Karpas-422 (cell line): ENCODE measurements around the gene PHRF1. TPM values are rescaled to one million over a fixed set of nuclear protein-coding genes. Genes with fewer than 3 reads are reported as not detected.

Source experiments
- DNase-seq: peaks from one replicate; pipeline ENCODE4 v3.0.0-alpha.2; 2015
- H2AFZ ChIP-seq: fragments of 200-600 bp; sonication (generic); 2 replicates; pipeline ENCODE4 v1.6.1; 2014; ENCODE audit warnings: antibody characterized with exemption, low read length, mixed read lengths
- H3K27ac ChIP-seq: fragments of 200-600 bp; sonication (generic); 2 replicates; pipeline ENCODE4 v1.5.1; 2014; ENCODE audit warnings: mild to moderate bottlenecking, low read length, moderate library complexity
- H3K27me3 ChIP-seq: fragments of 200-600 bp; sonication (generic); 2 replicates; pipeline ENCODE4 v1.6.1; 2014; ENCODE audit warnings: low read length, mixed read lengths
- H3K36me3 ChIP-seq: fragments of 200-600 bp; sonication (generic); 2 replicates; pipeline ENCODE4 v1.6.1; 2014; ENCODE audit warnings: low read length, mixed read lengths; ENCODE audit not compliant: insufficient read depth
- H3K4me1 ChIP-seq: fragments of 200-600 bp; sonication (generic); 2 replicates; pipeline ENCODE4 v1.6.1; 2014; ENCODE audit warnings: mild to moderate bottlenecking, low read length, mixed read lengths
- H3K4me2 ChIP-seq: fragments of 200-600 bp; sonication (generic); 2 replicates; pipeline ENCODE4 v1.6.1; 2014; ENCODE audit warnings: low read length, low read depth, mild to moderate bottlenecking; ENCODE audit not compliant: poor library complexity, severe bottlenecking
- H3K4me3 ChIP-seq: fragments of 200-600 bp; sonication (generic); 2 replicates; pipeline ENCODE4 v1.5.1; 2014; ENCODE audit warnings: mild to moderate bottlenecking, antibody characterized with exemption, low read length, mixed read lengths
- H3K79me2 ChIP-seq: fragments of 200-600 bp; sonication (generic); 2 replicates; pipeline ENCODE4 v1.6.1; 2014; ENCODE audit warnings: mild to moderate bottlenecking, low read length, mixed read lengths
- H3K9ac ChIP-seq: fragments of 200-600 bp; sonication (generic); 2 replicates; pipeline ENCODE4 v1.6.0; 2014; ENCODE audit warnings: low read length
- H3K9me2 ChIP-seq: fragments of 200-600 bp; sonication (generic), shearing (Covaris generic); replicated peaks from 2 replicates; pipeline ENCODE4 v1.6.0; 2014; ENCODE audit warnings: mild to moderate bottlenecking, low read length, moderate library complexity; ENCODE audit not compliant: insufficient read depth
- H3K9me3 ChIP-seq: fragments of 300-700, 200-600 bp; sonication (generic); 2 replicates; pipeline ENCODE4 v1.6.1; 2014; ENCODE audit warnings: low read length, mixed read lengths
- H4K20me1 ChIP-seq: fragments of 200-600 bp; sonication (generic); 2 replicates; pipeline ENCODE4 v1.6.1; 2014; ENCODE audit warnings: mild to moderate bottlenecking, antibody characterized with exemption, low read length, low read depth; ENCODE audit not compliant: insufficient read depth
- total RNA-seq: library from RNA; depleted of rRNA; stranded (reverse); fragments of >200 nt; shearing (Covaris generic); gene quantifications from 2 replicates; pipeline ENCODE4 v1.2.3, GENCODE V29; 2014; ENCODE audit warnings: low replicate concordance

Gene PHRF1
- total RNA-seq, 1 experiment from 2014 or later = 8.7 TPM

DNA sequence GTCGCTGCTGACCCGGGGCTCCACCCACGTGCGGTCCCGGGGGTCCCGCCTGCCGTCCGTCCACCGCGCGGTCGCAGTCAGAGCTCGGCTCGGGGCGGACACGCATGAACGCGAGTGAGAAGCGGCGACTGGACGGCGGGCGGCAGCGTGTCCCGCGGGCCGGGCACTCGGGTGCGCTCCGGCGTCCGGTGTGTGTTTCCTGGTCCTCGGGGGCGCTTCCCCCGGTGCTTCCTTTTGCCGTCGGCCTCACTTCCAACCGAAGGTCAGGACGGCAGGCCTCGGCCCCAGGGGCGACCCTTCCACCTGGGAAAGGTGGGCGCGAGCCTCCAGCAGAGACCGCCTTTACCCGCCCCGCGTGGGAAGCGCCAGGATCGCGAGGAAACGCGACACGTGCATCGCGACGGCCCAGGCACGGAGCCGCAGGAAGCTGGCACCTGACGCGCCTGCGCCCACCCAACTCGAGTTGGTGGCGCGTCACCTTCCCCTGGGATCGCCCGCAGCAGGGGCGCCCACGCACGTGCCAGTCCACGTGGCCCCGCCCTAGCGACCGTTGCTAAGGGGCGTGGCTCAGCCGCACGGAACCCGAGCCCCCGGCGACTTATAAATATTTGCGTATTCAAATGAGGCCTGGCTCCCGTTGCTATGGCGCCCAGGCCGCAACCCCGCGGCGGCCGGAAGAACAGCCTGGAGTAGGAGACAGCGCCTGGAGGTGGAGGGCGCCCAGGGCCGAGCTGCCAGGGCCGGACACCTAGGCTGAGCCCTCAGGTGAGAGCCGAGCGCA is 39.2 kb upstream of the PHRF1 start, which contains the start of gene LRRC56:
Gene LRRC56 (plus strand): TSS at position 687 of the 781 bp plus-strand sequence. CDS start 3,158 bp downstream, outside the sequence.
- peak within 1 kb of the TSS; percentile 78 for H3K27ac ChIP-seq
- H3K27me3 ChIP-seq = no peaks in the 10 kb centered on the region
- no peaks in the 10 kb centered on the region; the same call in 1 of the 2 replicates for H3K36me3 ChIP-seq
- peak; percentile 99 for DNase-seq
- no peaks in the 10 kb centered on the region for H3K9me2 ChIP-seq
- peak within 1 kb of the TSS; percentile 82 for H3K9ac ChIP-seq
- peak within 1 kb of the TSS; percentile 77 for H3K4me3 ChIP-seq
- H3K4me2 ChIP-seq = peak within 1 kb of the TSS; percentile 94
- H4K20me1 ChIP-seq = peaks cover 15% of the 10 kb centered on the region
- H3K9me3 ChIP-seq = no peaks in the 10 kb centered on the region
- peaks cover 7% of the 10 kb centered on the region; the same call in 1 of the 2 replicates for H3K79me2 ChIP-seq
- peaks cover 31% of the 10 kb centered on the region for H3K4me1 ChIP-seq
- H2AFZ ChIP-seq = peak within 1 kb of the TSS; percentile 78; the same call in 1 of the 2 replicates

DNA sequence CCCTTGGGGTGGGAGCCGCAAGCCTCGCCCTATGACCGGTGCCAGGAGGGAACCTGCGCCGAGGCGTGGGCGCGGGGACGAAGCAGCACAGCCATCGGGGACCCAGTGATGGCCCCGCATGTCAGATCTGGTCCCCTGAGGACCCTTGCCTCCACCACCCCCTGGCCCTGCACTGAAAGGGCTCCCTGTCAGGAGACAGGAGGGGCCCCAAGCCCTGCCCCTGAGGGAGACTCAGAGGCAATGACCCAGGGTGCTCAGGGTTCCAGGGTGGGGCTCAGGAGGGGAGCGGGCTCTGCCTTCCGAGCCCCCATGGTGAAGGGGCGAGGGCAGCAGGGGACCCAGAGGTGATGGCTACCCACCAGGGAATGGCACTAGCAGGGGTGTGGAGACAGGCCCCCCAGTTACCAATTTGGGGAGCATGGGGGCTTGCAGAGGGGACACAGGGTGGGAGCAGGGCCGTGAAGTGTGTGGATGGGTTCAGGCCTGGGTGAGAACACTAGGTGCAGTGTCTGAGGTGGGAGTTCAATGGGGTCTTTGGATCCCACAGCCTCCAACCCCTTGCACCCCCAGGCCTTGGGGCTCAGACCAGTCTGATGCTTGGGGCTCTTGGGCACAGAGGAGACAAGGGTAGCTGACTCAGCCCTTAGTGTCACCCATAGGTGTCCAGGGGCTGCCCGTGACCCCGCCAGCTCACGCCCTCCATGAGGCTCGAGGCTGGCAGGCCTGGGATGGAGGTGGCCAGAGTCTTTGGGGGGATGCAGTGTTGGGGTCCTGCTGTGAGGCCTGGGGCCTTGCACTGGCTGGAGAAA is 38.4 kb upstream of the PHRF1 start:
- H3K9me3 ChIP-seq = no peaks in the 10 kb centered on the region
- peaks cover 31% of the 10 kb centered on the region for H3K4me1 ChIP-seq
- no peaks in the 10 kb centered on the region; the same call in 1 of the 2 replicates for H3K36me3 ChIP-seq
- H3K4me2 ChIP-seq = peak overlapping the region; percentile 94
- H3K4me3 ChIP-seq = peak overlapping the region; percentile 77
- peak; percentile 45 for DNase-seq
- peaks cover 15% of the 10 kb centered on the region for H4K20me1 ChIP-seq
- no peaks in the 10 kb centered on the region for H3K27me3 ChIP-seq
- peak overlapping the region; percentile 74 for H3K9ac ChIP-seq
- H3K27ac ChIP-seq = 0 out of 2 replicates have a peak overlapping the region, but pooled peaks have one; percentile 3
- H3K79me2 ChIP-seq = peaks cover 7% of the 10 kb centered on the region; the same call in 1 of the 2 replicates
- peak overlapping the region; percentile 78; the same call in 1 of the 2 replicates for H2AFZ ChIP-seq
- no peaks in the 10 kb centered on the region for H3K9me2 ChIP-seq

DNA sequence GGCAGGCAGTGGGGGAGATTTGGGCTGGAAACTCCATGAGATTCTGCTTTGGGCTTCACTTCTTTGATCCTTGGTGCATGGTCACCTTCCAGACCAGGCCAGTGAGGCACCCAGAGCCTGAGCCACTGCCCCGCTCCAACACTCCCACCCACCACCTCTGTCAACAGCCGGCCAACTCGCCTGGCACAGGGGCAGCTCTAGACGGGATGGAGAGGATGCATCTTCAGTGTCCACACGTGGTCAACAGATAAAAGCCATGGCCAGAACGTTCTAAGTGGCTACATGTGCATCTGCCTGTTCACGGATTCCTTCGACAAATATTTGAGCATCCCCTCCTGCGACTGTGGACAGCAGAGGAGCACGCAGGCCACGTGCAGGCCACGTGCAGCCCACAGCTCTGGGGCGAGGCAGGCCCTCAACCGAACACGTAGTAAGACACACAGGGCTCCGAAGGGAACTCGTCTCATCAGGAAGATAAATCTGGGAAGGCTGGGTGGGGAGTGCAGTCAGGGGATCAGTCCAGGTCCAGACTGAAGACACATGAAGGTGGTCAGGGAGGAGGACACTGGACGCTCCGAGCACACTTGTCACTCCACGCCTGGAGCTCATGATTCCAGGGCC is 37.7 kb upstream of the PHRF1 start:
- peak overlapping the region; percentile 94 for H3K4me2 ChIP-seq
- H3K79me2 ChIP-seq = peaks cover 7% of the 10 kb centered on the region; the same call in 1 of the 2 replicates
- peak overlapping the region; percentile 74; the same call in 1 of the 2 replicates for H3K9ac ChIP-seq
- no peaks in the 10 kb centered on the region for H3K36me3 ChIP-seq
- no peaks in the 10 kb centered on the region for H3K27me3 ChIP-seq
- no peak for DNase-seq
- no peaks in the 10 kb centered on the region for H3K9me2 ChIP-seq
- peaks cover 12% of the 10 kb centered on the region for H4K20me1 ChIP-seq
- peak overlapping the region; percentile 77; the same call in 1 of the 2 replicates for H3K4me3 ChIP-seq
- H3K27ac ChIP-seq = no peak overlapping the region
- H3K4me1 ChIP-seq = peaks cover 31% of the 10 kb centered on the region
- H3K9me3 ChIP-seq = no peaks in the 10 kb centered on the region
- no peak overlapping the region for H2AFZ ChIP-seq

DNA sequence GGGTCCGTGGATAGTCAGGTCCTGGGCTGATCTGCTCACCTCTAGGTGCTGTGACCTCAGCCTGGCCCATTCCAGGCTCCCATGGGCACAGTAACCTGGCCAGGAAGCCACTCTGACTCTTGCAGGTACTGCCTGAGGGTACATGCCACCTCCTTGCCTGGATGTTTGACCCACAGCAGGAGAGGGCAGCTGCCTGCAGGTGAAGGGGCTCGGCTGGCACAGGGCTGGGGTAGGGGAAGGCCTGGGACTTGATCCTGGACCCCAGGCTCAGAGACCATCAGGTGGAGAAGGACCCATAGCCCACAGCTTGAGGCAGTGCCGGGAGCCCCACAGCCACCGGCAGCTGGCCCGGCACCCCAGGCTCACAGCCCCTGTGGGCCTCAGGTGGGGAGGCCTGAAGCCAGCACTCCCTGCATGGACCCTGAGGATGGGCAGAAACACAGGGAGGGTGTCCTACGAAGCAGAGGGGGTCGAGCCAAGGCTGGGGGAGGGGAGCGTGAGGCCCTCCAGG is 36.2 kb upstream of the PHRF1 start:
- H3K4me3 ChIP-seq = no peak overlapping the region
- H4K20me1 ChIP-seq = no peaks in the 10 kb centered on the region
- H3K79me2 ChIP-seq = no peaks in the 10 kb centered on the region
- H2AFZ ChIP-seq = no peak overlapping the region
- H3K9ac ChIP-seq = no peak overlapping the region
- peaks cover 23% of the 10 kb centered on the region for H3K4me1 ChIP-seq
- DNase-seq = no peak
- H3K9me3 ChIP-seq = no peaks in the 10 kb centered on the region
- H3K27ac ChIP-seq = no peak overlapping the region
- H3K9me2 ChIP-seq = no peaks in the 10 kb centered on the region
- no peaks in the 10 kb centered on the region for H3K27me3 ChIP-seq
- no peak overlapping the region for H3K4me2 ChIP-seq
- H3K36me3 ChIP-seq = no peaks in the 10 kb centered on the region

DNA sequence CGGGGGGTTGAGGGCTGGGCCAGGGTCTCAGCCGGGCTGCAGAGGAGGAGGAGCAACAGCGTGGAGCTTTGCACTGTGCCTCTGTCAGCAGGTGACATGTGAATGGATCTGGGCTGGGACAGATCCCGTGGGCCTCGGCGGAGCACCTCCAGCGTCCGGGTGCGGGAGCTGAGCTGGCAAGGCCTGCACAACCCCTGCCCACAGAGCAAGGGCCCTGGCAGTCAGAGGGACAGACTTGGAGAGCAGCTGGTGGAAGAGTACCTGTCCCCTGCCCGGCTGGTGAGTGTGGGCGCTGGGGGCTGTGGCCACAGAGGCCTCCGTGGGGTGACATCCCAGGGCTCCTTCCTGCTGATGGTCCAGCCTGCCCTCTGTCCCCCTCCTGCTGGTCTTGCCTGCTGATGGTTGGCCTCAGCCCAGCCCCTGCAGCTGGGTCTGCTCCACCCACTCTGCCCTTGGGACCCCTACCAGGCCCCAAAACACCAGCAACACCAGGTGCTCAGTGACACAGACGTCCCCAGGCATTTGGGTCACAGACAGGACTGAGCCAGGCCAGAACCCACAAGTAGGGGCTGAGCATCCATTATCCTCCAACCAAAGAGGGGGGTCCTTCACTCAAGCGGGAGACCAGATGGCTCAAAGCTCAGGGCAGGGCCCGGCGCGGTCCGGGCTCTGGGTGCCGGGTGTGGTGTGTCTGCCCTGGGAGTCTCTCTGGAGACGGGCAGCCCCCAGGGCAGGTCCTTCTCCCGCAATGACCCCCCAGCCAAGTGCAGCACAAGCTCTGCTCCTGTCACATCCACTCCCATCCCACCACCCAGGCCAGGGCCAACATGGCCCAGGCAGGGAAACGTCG is 35.5 kb upstream of the PHRF1 start:
- no peaks in the 10 kb centered on the region for H3K79me2 ChIP-seq
- H3K9me3 ChIP-seq = no peaks in the 10 kb centered on the region
- DNase-seq = no peak
- H3K27ac ChIP-seq = no peak overlapping the region
- no peak overlapping the region for H3K4me3 ChIP-seq
- H3K4me2 ChIP-seq = no peak overlapping the region
- no peaks in the 10 kb centered on the region for H3K9me2 ChIP-seq
- peaks cover 23% of the 10 kb centered on the region for H3K4me1 ChIP-seq
- H3K9ac ChIP-seq = no peak overlapping the region
- no peaks in the 10 kb centered on the region for H4K20me1 ChIP-seq
- H3K36me3 ChIP-seq = no peaks in the 10 kb centered on the region
- no peaks in the 10 kb centered on the region for H3K27me3 ChIP-seq
- H2AFZ ChIP-seq = no peak overlapping the region

DNA sequence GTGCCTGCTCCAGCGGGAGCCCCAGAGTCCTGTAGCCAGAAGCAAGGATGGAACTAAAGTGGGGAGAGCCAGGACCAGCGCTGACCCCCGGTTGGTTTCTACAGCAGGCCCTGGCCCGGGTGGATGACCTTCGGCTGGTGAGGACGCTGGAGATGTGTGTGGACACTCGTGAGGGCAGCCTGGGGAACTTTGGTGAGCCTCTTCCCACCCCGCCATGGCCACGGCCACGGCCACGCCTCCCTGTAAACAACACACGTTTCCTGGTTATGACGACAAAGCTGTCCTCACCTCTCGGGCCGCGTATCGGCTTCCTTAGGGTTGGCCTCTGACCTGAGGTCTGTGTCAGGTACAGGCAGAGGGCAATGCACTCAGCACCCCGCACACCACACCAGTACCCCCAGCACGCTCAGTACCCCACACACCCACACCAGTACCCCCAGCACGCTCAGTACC is 34.8 kb upstream of the PHRF1 start:
- Histone ChIP-seq H3K79me2 (no peaks in the 10 kb centered on the region), H3K27me3 (no peaks in the 10 kb centered on the region), H3K27ac (no peak overlapping the region), H2AFZ (no peak overlapping the region), H3K9me3 (no peaks in the 10 kb centered on the region), H3K4me2 (no peak overlapping the region), H3K4me3 (no peak overlapping the region), H3K9me2 (no peaks in the 10 kb centered on the region), H3K9ac (no peak overlapping the region), H3K36me3 (no peaks in the 10 kb centered on the region), H4K20me1 (no peaks in the 10 kb centered on the region), H3K4me1 (peaks cover 18% of the 10 kb centered on the region)
- no peak for DNase-seq

DNA sequence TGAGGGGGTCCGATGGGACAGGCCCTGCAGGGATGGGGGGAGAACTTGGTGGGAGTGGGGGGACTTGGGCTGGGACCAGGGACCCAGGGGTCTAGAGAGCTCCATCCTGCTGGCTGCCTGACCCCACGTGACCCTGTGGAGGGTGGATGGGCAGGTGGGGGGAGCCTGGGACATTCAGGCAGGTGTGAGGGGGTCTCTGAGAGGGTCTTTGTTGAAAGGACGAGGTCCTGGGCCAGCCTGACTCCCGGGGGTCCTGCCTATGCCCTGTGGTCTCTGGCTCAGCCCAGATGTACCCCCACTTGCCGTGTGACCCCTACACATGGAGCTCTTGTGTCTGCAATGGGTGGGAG is 31.5 kb upstream of the PHRF1 start:
- Histone ChIP-seq H3K36me3 (no peaks in the 10 kb centered on the region), H3K79me2 (no peaks in the 10 kb centered on the region), H3K9ac (no peak overlapping the region), H2AFZ (no peak overlapping the region), H3K9me2 (no peaks in the 10 kb centered on the region), H3K9me3 (no peaks in the 10 kb centered on the region), H3K4me3 (no peak overlapping the region), H3K27ac (no peak overlapping the region), H3K27me3 (no peaks in the 10 kb centered on the region), H4K20me1 (no peaks in the 10 kb centered on the region), H3K4me2 (no peak overlapping the region), H3K4me1 (peaks cover 8% of the 10 kb centered on the region)
- no peak for DNase-seq
